Measurements from ENCODE around the gene CFAP20DC. TPM values are rescaled to one million over a fixed set of nuclear protein-coding genes. Genes with fewer than 3 reads are reported as not detected.

CFAP20DC gene
- total and polyA plus RNA-seq, 2 of the 4 experiments (the other 2 are of a cell fraction): 1.2 to 1.6 TPM

GRCh38 chr3:58938057-58938456, 111.8 kb downstream of the CFAP20DC start:
- Histone ChIP-seq H2AK9ac (replicated peaks; ENCODE audit: low read depth, low read length, poor library complexity) (no peak overlapping the region), H3K4me2 (ENCODE audit: low read depth, low read length) (no peak overlapping the region), H3K79me1 (ENCODE audit: low read depth in 1 of 2, low read length in 2 of 2) (no peaks in the 10 kb centered on the region), H2AK5ac (ENCODE audit: low read depth, low read length) (no peak overlapping the region), H4K5ac (ENCODE audit: low read depth, low read length) (no peak overlapping the region), H3K9ac (ENCODE audit: low read depth, low read length) (no peak overlapping the region), H3K9me3 (ENCODE audit: control insufficient read depth, insufficient read depth, low read length) (0 out of 2 replicates have a peak, but pooled peaks cover 2% of the 10 kb centered on the region), H3K9me1 (ENCODE audit: insufficient read depth, low read length) (no peaks in the 10 kb centered on the region), H2BK120ac (ENCODE audit: low read depth, low read length) (no peak overlapping the region), H2AFZ (replicated peaks; ENCODE audit: low read length, poor library complexity) (no peak overlapping the region), H3K56ac (ENCODE audit: extremely low read depth, insufficient read depth, low read length) (no peak overlapping the region), H3K27me3 (ENCODE audit: control insufficient read depth, insufficient read depth, low read length) (no peaks in the 10 kb centered on the region), H4K8ac (ENCODE audit: low read depth in 2 of 2, low read length in 2 of 2) (no peak overlapping the region), H3K18ac (ENCODE audit: low read depth, low read length) (no peak overlapping the region), H2BK20ac (ENCODE audit: low read depth, low read length) (no peak overlapping the region), H3K14ac (replicated peaks; ENCODE audit: low read depth, low read length) (no peak overlapping the region), H2BK15ac (ENCODE audit: low read depth, low read length) (no peak overlapping the region), H3K4me3 (ENCODE audit: insufficient read depth, low read depth, low read length) (no peak overlapping the region), H2BK5ac (ENCODE audit: low read depth, low read length, poor library complexity, severe bottlenecking) (no peak overlapping the region), H4K91ac (ENCODE audit: insufficient read depth, low read depth, low read length) (no peak overlapping the region), H3K4me1 (ENCODE audit: control insufficient read depth, insufficient read depth, low read length) (no peaks in the 10 kb centered on the region), H3K36me3 (ENCODE audit: control insufficient read depth, insufficient read depth, low read length) (no peaks in the 10 kb centered on the region), H3K27ac (ENCODE audit: insufficient read depth, low read length) (no peak overlapping the region), H4K20me1 (ENCODE audit: insufficient read depth, low read length) (no peaks in the 10 kb centered on the region), H3K4ac (ENCODE audit: low read depth, low read length) (no peak overlapping the region), H3K23ac (ENCODE audit: low read depth, low read length) (no peak overlapping the region)
- intact Hi-C loops (cut with micrococcal nuclease): no loop called here
- in situ Hi-C loops (cut with MboI; ENCODE audit: low sequenced_read_pairs): no loop called here
- ATAC-seq (ENCODE audit: low read depth): no peak
- POLR2A ChIA-PET (ENCODE audit: unreplicated experiment): interaction anchor here (0.5 kb wide), 1 partner anchor 1369 kb away, joined by 9 read pairs; no protein-coding TSS in a partner anchor
- dilution Hi-C loops (cut with HindIII; ENCODE audit: low sequenced_read_pairs, unreplicated experiment): no loop called here
- no peak for DNase-seq
- TF ChIP-seq NFE2L2 (IDR thresholded peaks at IDR 0.05; ENCODE audit: low read depth, low read length): no peak
- TF ChIP-seq FOS (IDR thresholded peaks at IDR 0.05; ENCODE audit: low read depth, low read length): no peak
- TF ChIP-seq MAZ (IDR thresholded peaks at IDR 0.05; ENCODE audit: borderline replicate concordance, low read depth, low read length): no peak
- no peak for TF ChIP-seq CEBPB (IDR thresholded peaks at IDR 0.05; ENCODE audit: low read depth, low read length)
- TF ChIP-seq BHLHE40 (IDR thresholded peaks at IDR 0.05; ENCODE audit: low read depth, low read length): no peak
- no peak for TF ChIP-seq POLR2A (IDR thresholded peaks at IDR 0.05; ENCODE audit: low read depth, low read length)
- no peak for TF ChIP-seq RAD21 (IDR thresholded peaks at IDR 0.05; ENCODE audit: low read length)
- no peak for TF ChIP-seq MAFK (IDR thresholded peaks at IDR 0.05; ENCODE audit: low read depth, low read length)
- CTCF ChIA-PET: no interaction called here
- 80% methylated on average over 1 of the region's 2 CpGs; no CpG with 5 or more reads in 1 of the 2 experiments for WGBS, 2 experiments (ENCODE audit: extremely low coverage in 2 of 2, insufficient read length in 1 of 2)
- BruUV-seq (replicated peaks): no TSS peak
